Measurements from ENCODE around the gene MMP2. TPM values are rescaled to one million over a fixed set of nuclear protein-coding genes. Genes with fewer than 3 reads are reported as not detected.
A peak's percentile ranks its signal among the peaks of the same experiment; 100 is the strongest.

The MMP2 gene
- total RNA-seq, 4 donors from 2014 or later = 211 to 368 (median 256) TPM

DNA sequence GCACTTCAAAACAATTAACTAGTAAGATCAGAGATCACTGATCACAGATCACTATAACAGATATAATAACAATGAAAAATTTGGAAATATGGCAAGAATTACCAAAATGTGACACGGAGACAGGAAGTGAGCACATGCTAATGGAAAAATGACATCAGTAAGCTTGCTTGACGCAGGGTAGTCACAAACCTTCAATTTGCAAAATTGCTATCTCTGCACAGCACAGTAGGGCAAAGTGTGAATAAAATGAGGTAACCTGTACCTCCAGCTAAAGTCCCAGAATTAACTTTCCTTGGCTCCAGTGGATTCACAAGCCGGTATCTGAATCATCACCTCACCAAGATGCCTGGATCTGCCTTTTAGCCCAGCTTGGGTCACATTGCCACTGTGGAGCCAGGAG lies 4.2 kb upstream of the MMP2 start:
- Histone ChIP-seq H3K4me3 (no peak overlapping the region), H3K4me1 (peaks cover 14 to 50% (median 39%) of the 10 kb centered on the region in 4 donors), H3K9me3 (no peaks in the 10 kb centered on the region), H3K36me3 (no peaks in the 10 kb centered on the region), H3K27me3 (peaks cover 0 to 22% (median 0%) of the 10 kb centered on the region in 4 donors), H3K27ac (replicated peaks in 1 of 4) (peak overlapping the region in 3 of 4 donors; percentile 11 to 79 (median 57))
- intact Hi-C loops (cut with DNase I) = no loop called here
- no peak for TF ChIP-seq POLR2AphosphoS5 (IDR thresholded peaks at IDR 0.05)
- WGBS = 91% methylated on average over 3 of the region's 3 CpGs
- no peak for DNase-seq (ENCODE audit: extremely low spot score)

DNA sequence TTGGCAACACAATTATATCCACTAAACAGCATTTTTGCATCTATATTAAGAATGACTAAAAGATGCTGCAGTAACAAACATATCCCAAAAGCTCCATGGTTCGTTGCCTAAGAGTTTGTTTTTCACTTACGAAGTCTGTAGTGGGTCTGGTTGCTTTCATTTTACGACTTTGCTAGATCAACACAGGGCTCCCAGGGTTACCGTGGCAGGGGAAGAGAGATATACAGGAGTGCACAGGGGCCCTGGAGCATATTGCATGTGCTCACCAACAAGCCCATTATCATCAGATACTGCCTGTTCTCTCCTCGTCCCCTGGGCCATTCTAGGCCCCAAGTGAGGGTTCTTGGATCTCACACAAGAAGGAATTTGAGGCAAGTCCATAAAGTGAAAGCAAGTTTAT lies 3.1 kb upstream of the MMP2 start:
- Histone ChIP-seq H3K36me3 (no peaks in the 10 kb centered on the region), H3K4me1 (peaks cover 14 to 53% (median 41%) of the 10 kb centered on the region in 4 donors), H3K27ac (replicated peaks in 1 of 4) (peak overlapping the region; percentile 57 to 87 (median 82)), H3K27me3 (peaks cover 0 to 33% (median 0%) of the 10 kb centered on the region in 4 donors), H3K4me3 (peak overlapping the region in 1 of 4 donors; percentile 14), H3K9me3 (no peaks in the 10 kb centered on the region)
- TF ChIP-seq, protein P1, sequence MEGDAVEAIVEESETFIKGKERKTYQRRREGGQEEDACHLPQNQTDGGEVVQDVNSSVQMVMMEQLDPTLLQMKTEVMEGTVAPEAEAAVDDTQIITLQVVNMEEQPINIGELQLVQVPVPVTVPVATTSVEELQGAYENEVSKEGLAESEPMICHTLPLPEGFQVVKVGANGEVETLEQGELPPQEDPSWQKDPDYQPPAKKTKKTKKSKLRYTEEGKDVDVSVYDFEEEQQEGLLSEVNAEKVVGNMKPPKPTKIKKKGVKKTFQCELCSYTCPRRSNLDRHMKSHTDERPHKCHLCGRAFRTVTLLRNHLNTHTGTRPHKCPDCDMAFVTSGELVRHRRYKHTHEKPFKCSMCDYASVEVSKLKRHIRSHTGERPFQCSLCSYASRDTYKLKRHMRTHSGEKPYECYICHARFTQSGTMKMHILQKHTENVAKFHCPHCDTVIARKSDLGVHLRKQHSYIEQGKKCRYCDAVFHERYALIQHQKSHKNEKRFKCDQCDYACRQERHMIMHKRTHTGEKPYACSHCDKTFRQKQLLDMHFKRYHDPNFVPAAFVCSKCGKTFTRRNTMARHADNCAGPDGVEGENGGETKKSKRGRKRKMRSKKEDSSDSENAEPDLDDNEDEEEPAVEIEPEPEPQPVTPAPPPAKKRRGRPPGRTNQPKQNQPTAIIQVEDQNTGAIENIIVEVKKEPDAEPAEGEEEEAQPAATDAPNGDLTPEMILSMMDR (IDR thresholded peaks at IDR 0.05) = no peak
- TF ChIP-seq POLR2AphosphoS5 (IDR thresholded peaks at IDR 0.05) = no peak
- no peak for TF ChIP-seq EP300 (IDR thresholded peaks at IDR 0.05)
- TF ChIP-seq POLR2A (IDR thresholded peaks at IDR 0.05; ENCODE audit: low read depth) = no peak
- intact Hi-C loops (cut with DNase I) = no loop called here
- DNase-seq (ENCODE audit: extremely low spot score) = no peak
- 68% methylated on average over 5 of the region's 5 CpGs for WGBS

DNA sequence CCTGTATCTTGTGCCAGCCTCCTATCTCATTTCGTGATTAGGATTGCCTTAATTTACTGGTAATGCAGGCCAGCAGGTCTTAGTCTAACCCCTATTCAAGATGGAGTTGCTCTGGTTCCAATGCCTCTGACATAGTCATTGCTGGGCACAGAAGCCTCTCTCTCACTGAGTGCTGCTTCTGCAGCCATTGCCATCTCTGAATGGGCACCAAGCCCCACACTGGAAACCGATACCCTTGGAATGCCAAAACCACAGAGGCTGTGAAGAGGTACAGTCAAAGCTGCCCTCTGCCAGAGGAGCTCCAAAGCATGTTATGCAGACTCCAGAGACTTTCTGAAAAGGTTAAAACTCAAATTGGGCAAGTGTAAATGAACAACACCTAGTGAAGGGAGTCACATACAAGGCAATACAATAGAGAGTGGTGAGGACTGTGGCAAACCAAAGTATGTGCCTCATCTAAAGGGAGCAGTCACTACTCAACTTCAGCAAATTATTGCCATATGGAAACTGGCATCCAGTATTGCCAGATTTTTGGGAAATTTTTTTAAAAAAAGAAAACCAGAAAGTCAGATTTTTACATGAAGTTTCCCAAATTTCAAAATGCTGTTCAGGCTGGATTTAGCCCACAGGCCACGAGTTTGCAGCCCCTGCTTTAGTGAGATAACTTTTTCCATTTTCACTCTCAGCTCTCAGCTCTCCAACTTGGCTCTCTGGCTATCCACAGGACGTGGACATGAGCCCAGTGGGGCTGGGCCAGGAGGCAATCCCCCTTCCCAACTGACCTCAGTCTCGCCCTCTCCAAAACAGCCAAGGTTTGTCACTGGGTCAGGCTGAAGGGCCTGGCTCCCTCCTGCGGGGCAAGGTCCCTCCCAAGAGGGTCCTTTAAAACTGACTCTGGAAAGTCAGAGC lies 2.1 kb upstream of the MMP2 start:
- H3K4me3 ChIP-seq = no peak overlapping the region
- intact Hi-C loops (cut with DNase I) = no loop called here
- H3K4me1 ChIP-seq = peaks cover 11 to 44% (median 35%) of the 10 kb centered on the region in 4 donors
- peak overlapping the region; percentile 79 to 87 (median 86) for H3K27ac ChIP-seq (replicated peaks in 1 of 4)
- 65% methylated on average over 6 of the region's 6 CpGs for WGBS
- no peaks in the 10 kb centered on the region for H3K9me3 ChIP-seq
- H3K36me3 ChIP-seq = no peaks in the 10 kb centered on the region
- TF ChIP-seq POLR2AphosphoS5 (IDR thresholded peaks at IDR 0.05) (peak in 1 of 2 donors; percentile 36), EP300 (IDR thresholded peaks at IDR 0.05) (no peak)
- no peak for DNase-seq (ENCODE audit: extremely low spot score)
- peaks cover 0 to 43% (median 2%) of the 10 kb centered on the region in 4 donors for H3K27me3 ChIP-seq

DNA sequence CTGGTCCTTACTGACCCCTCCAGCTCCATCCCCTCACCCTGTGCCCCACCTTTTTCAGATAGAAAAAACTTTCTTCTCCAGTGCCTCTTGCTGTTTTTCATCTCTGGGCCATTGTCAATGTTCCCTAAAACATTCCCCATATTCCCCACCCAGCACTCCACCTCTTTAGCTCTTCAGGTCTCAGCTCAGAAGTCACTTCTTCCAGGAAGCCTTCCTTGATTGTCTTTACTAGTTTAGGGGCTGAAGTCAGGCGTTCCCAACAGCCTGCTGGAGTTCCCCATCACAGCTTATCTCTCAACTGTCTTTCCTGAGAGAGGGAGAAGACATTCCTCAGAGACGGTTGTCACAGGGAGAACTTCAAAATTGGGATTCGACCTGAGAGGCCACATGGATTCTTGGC lies 1.3 kb upstream of the MMP2 start:
- Histone ChIP-seq H3K9me3 (no peaks in the 10 kb centered on the region), H3K4me1 (peaks cover 11 to 44% (median 38%) of the 10 kb centered on the region in 4 donors), H3K36me3 (peaks cover 0 to under 1% (median 0%) of the 10 kb centered on the region in 4 donors), H3K4me3 (no peak overlapping the region), H3K27me3 (peaks cover 0 to 52% (median 2%) of the 10 kb centered on the region in 4 donors), H3K27ac (replicated peaks in 1 of 4) (peak overlapping the region; percentile 79 to 87 (median 86))
- no peak for DNase-seq (ENCODE audit: extremely low spot score)
- TF ChIP-seq POLR2A (IDR thresholded peaks at IDR 0.05; ENCODE audit: low read depth) (no peak), EP300 (IDR thresholded peaks at IDR 0.05) (no peak)
- intact Hi-C loops (cut with DNase I) = no loop called here
- WGBS = 79% methylated on average over 2 of the region's 3 CpGs

DNA sequence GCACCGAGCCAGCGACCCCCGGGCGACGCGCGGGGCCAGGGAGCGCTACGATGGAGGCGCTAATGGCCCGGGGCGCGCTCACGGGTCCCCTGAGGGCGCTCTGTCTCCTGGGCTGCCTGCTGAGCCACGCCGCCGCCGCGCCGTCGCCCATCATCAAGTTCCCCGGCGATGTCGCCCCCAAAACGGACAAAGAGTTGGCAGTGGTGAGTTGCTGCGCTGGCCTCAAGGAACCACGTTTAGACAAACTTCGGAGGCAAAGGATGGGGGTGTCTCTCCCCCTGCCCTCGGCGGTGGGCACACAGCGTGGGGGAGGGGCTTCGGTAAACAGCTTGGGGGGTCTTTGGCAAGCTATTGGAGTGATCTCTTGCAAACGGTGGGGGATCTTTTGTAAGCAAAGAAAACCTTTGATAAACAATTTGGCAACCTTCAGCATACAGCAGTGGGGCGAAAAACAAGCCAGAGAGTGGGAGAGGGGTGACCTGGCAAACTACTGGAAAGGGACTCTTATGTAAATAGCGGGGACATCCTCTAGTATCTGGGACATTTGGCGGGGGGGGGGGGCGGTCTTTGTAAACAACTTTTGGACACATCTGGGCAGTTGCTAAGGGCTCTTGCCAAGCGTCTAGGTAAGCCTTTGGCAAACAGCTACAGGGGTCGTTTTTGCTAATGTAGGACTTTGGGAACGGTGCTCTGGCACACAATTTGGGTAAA lies 587 bp downstream of the MMP2 start:
- intact Hi-C loops (cut with DNase I) = no loop called here
- H3K36me3 ChIP-seq = peaks cover 0 to 19% (median 6%) of the 10 kb centered on the region in 4 donors
- peaks cover 11 to 50% (median 44%) of the 10 kb centered on the region in 4 donors for H3K4me1 ChIP-seq
- TF ChIP-seq, protein P1 (IDR thresholded peaks at IDR 0.05) = no peak
- TF ChIP-seq POLR2AphosphoS5 (IDR thresholded peaks at IDR 0.05) = no peak
- no peak for TF ChIP-seq EP300 (IDR thresholded peaks at IDR 0.05)
- TF ChIP-seq POLR2A (IDR thresholded peaks at IDR 0.05; ENCODE audit: low read depth) = no peak
- H3K9me3 ChIP-seq = no peaks in the 10 kb centered on the region
- H3K27ac ChIP-seq (replicated peaks in 1 of 4) = peak overlapping the region; percentile 79 to 87 (median 86)
- peaks cover 0 to 59% (median 2%) of the 10 kb centered on the region in 4 donors for H3K27me3 ChIP-seq
- peak overlapping the region; percentile 59 to 67 (median 60) for H3K4me3 ChIP-seq
- no peak for DNase-seq (ENCODE audit: extremely low spot score)
- WGBS = 2% methylated on average over 19 of the region's 41 CpGs

All from esophagus muscularis mucosa (tissue), 4 donors.